ENCODE results near the gene AOAH.

DNA sequence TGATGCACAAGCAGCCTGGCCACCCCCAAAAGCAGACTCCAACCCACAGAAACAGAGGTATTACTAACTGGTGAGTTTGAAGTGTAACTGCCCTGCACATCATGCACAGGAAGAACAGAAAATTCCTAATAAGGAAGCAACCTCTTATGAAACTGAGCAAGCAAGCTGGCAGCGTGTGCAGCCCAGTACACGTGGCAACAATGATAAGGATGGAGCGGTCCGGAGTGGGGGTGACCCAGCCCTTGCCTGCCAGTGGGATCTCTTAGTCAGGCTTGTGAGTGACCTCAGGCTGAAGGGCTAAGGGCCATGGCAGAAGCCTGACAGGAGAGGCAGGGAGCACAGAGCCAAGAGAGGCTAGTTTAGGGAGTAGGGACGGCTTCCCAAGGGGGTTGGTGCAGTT is 22.1 kb upstream of the AOAH start:
- no peak for TF ChIP-seq EZH2phosphoT487 (IDR thresholded peaks at IDR 0.05; ENCODE audit: insufficient read depth, low read depth)
- TF ChIP-seq EZH2 (IDR thresholded peaks at IDR 0.05; ENCODE audit: insufficient read depth, poor library complexity, severe bottlenecking): no peak

All from GM23248 (cell line).